Activated T-helper 1 cell treated with anti-CD3 and anti-CD28 coated beads, Interleukin-12 subunit alpha, Interleukin-12 subunit beta, Interleukin-2, Interleukin-4 antibody, amounts not matched to agents 30 ng/mL and 10 ng/mL and 1 ng/mL, durations not matched to agents 14 hours and 24 hours and 36 hours (primary cell): Measurements from ENCODE around the gene ZNF423. TPM values are rescaled to one million over a fixed set of nuclear protein-coding genes. Genes with fewer than 3 reads are reported as not detected.

Experiments used
- DNase-seq: peaks from one replicate; pipeline ENCODE4 v3.0.0; 2021; ENCODE audit warnings: low spot score
- H3K27ac Mint-ChIP-seq: one replicate; pipeline ENCODE4 v1.8.0; 2021; ENCODE audit warnings: mild to moderate bottlenecking, mixed read lengths
- H3K27me3 Mint-ChIP-seq: one replicate; pipeline ENCODE4 v1.8.0; 2022; ENCODE audit warnings: mild to moderate bottlenecking, moderate library complexity, mixed read lengths; ENCODE audit not compliant: insufficient read depth
- H3K36me3 Mint-ChIP-seq: one replicate; pipeline ENCODE4 v1.8.0; 2021; ENCODE audit warnings: low read depth, mixed read lengths
- H3K4me1 Mint-ChIP-seq: one replicate; pipeline ENCODE4 v1.8.0; 2021; ENCODE audit warnings: low read depth, mixed read lengths
- H3K4me3 Mint-ChIP-seq: one replicate; pipeline ENCODE4 v1.8.0; 2021; ENCODE audit warnings: mild to moderate bottlenecking, moderate library complexity, mixed read lengths
- H3K9me3 Mint-ChIP-seq: one replicate; pipeline ENCODE4 v1.8.0; 2021; ENCODE audit warnings: mixed read lengths
- intact Hi-C: fragments of 100-400 bp; cut with micrococcal nuclease; formaldehyde crosslinking; loops from one replicate; pipeline ENCODE4 v1.15.1; 2024
- total RNA-seq: library from RNA; stranded (reverse); gene quantifications from 2 replicates; pipeline ENCODE4 v1.2.3, GENCODE V29; 2022

ZNF423 gene
- total RNA-seq, 1 donor from 2014 or later: not detected

DNA sequence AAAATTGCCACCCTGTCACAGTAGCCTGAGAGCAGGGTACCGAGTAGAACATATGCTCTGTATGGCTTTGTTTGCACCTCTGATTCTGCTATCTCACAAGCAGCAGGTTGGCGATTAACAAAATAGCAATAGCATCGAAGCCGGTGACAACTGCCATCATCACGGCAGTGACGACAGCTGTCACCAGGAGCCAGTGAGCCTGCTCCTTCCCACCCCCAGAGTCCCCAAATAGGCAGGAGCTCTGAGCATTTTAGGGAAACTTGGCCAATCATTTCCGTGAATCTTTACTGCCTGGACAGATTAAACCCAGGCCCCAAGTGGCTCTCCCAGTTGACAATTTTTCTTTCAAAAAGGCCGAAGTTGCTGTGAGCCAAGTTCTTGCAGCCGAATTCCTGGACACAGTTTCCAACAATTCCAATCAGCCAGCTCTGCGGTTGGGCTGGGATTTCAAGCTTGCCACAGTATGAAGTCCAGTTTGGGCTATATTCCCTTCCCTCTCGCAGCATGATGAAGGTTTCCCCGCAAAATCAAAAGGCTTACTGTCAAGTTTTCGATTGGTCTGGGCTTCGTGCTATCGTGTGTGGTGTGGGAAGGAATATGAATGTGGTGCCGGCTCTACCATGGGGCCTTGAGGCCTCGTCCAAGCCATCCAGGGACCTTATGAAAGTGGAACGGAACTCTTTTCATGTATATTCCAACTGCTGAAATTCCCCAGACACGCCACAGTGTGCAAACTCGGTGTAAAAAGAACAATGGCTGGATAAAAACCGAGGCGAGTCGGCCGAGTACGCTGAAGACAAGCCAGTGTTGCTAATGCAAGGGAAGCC, 295.7 kb downstream of the ZNF423 start:
- no peaks in the 10 kb centered on the region for H3K4me1 Mint-ChIP-seq
- H3K9me3 Mint-ChIP-seq: no peaks in the 10 kb centered on the region
- H3K27ac Mint-ChIP-seq: no peak overlapping the region
- H3K36me3 Mint-ChIP-seq: no peaks in the 10 kb centered on the region
- no peak overlapping the region for H3K4me3 Mint-ChIP-seq
- intact Hi-C loops: no loop called here
- DNase-seq: no peak
- H3K27me3 Mint-ChIP-seq: no peaks in the 10 kb centered on the region

GRCh38 chr16:49559242-49559641, 296.7 kb downstream of the ZNF423 start:
- no peak overlapping the region for H3K4me3 Mint-ChIP-seq
- H3K27me3 Mint-ChIP-seq: no peaks in the 10 kb centered on the region
- DNase-seq: no peak
- H3K36me3 Mint-ChIP-seq: no peaks in the 10 kb centered on the region
- H3K27ac Mint-ChIP-seq: no peak overlapping the region
- intact Hi-C loops: no loop called here
- H3K9me3 Mint-ChIP-seq: no peaks in the 10 kb centered on the region
- H3K4me1 Mint-ChIP-seq: no peaks in the 10 kb centered on the region

DNA sequence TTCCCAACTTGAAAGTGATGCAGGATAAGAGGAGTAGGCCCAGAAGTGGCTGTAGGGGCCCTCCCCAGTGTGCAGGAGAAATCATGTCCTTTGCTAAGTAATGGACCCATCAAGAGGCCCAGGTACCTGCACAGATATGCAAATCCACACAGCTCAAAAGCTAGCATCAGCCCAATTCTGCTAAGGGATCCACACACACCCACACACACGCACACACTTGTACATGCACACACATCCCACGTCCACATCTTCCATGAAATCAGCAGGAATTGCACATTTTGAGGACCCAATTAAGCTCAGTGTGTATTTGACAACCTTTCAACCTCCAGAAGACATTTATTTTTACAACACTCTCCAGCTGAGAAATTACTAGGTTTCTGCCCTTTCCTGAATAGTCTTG, 297.5 kb downstream of the ZNF423 start:
- H3K9me3 Mint-ChIP-seq: no peaks in the 10 kb centered on the region
- H3K27ac Mint-ChIP-seq: no peak overlapping the region
- no peaks in the 10 kb centered on the region for H3K36me3 Mint-ChIP-seq
- intact Hi-C loops: no loop called here
- H3K27me3 Mint-ChIP-seq: no peaks in the 10 kb centered on the region
- no peaks in the 10 kb centered on the region for H3K4me1 Mint-ChIP-seq
- no peak overlapping the region for H3K4me3 Mint-ChIP-seq
- no peak for DNase-seq

DNA sequence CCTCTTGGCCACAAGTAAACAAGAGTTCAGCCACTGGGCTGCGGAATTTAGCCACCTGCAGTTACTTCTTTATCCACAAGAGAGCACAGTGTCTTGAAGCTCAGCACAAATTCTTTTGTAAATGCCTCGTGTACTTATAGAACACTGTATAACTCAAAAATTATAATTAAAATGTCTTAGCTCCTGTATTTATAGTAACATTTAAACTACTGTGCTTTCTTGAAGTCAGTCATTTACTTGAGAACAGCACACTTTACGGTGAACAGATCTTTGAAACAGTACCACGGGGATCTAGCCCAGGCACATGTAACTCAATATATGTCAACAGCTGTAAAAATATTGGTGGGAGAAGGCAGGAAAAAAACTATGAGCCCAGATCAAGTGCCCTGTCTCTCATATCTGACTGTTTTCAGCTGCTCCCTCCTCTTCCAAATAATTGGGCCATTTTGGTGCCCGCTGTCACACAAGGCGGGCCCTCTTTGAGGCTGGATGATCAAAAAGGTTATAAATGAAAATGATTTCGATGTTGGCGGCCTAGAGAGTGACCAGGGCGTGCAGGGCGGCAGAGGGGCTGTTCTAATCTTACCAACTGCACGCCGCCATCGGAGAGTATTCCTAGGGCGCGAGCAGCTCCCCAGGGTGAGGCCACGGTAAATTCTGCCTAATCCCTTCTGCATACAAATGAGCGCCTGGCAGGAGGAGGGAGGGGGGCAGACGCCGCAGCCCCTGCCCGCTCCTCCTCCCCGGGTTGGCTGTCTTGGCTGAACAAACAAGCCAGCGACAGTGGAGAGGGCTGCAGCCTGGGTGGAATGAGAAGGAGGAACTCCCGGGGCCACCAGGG, 299.1 kb downstream of the ZNF423 start:
- H3K9me3 Mint-ChIP-seq: no peaks in the 10 kb centered on the region
- H3K27me3 Mint-ChIP-seq: no peaks in the 10 kb centered on the region
- no peak for DNase-seq
- H3K4me3 Mint-ChIP-seq: no peak overlapping the region
- no peaks in the 10 kb centered on the region for H3K4me1 Mint-ChIP-seq
- no peak overlapping the region for H3K27ac Mint-ChIP-seq
- no peaks in the 10 kb centered on the region for H3K36me3 Mint-ChIP-seq
- intact Hi-C loops: no loop called here

GRCh38 chr16:49556249-49556605, 299.7 kb downstream of the ZNF423 start:
- intact Hi-C loops: no loop called here
- DNase-seq: no peak
- H3K27ac Mint-ChIP-seq: no peak overlapping the region
- H3K9me3 Mint-ChIP-seq: no peaks in the 10 kb centered on the region
- no peaks in the 10 kb centered on the region for H3K27me3 Mint-ChIP-seq
- no peaks in the 10 kb centered on the region for H3K4me1 Mint-ChIP-seq
- no peaks in the 10 kb centered on the region for H3K36me3 Mint-ChIP-seq
- H3K4me3 Mint-ChIP-seq: no peak overlapping the region

- H3K27me3 Mint-ChIP-seq: no peaks in the 10 kb centered on the region
- no peaks in the 10 kb centered on the region for H3K9me3 Mint-ChIP-seq
- intact Hi-C loops: no loop called here
- no peak for DNase-seq
- no peak overlapping the region for H3K4me3 Mint-ChIP-seq
- H3K27ac Mint-ChIP-seq: no peak overlapping the region
- H3K4me1 Mint-ChIP-seq: no peaks in the 10 kb centered on the region
- no peaks in the 10 kb centered on the region for H3K36me3 Mint-ChIP-seq
These were observed 301.2 kb downstream of the ZNF423 start for GRCh38 chr16:49554681-49555080.

- DNase-seq: no peak
- Mint-ChIP-seq H3K36me3 (no peaks in the 10 kb centered on the region), H3K27me3 (no peaks in the 10 kb centered on the region), H3K9me3 (no peaks in the 10 kb centered on the region), H3K4me1 (no peaks in the 10 kb centered on the region), H3K27ac (no peak overlapping the region), H3K4me3 (no peak overlapping the region)
- intact Hi-C loops: no loop called here
These were observed 303.5 kb downstream of the ZNF423 start for GRCh38 chr16:49552313-49552928.

- no peak overlapping the region for H3K4me3 Mint-ChIP-seq
- intact Hi-C loops: no loop called here
- no peak overlapping the region for H3K27ac Mint-ChIP-seq
- H3K36me3 Mint-ChIP-seq: no peaks in the 10 kb centered on the region
- no peak for DNase-seq
- H3K27me3 Mint-ChIP-seq: no peaks in the 10 kb centered on the region
- no peaks in the 10 kb centered on the region for H3K4me1 Mint-ChIP-seq
- H3K9me3 Mint-ChIP-seq: no peaks in the 10 kb centered on the region
These were observed 305.2 kb downstream of the ZNF423 start for GRCh38 chr16:49550666-49551065.

DNA sequence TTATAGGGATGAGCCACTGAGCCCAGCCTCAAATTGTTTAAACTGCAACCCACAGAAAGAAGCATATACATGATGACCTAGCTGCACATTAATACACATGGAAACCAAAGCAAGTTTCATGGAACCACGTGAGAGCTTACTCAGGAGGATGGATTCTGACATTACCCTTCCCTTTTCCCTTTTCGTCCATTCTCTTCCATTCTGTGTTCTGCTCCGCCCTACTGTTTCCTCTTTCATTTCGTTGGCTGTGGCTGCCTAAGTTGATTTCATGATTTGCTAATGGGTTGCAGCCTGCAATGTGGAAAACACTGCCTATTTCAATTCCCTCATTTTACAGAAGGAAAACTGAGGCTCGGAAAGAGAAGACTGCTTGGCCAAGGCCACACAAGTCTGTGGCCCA, 305.8 kb downstream of the ZNF423 start:
- no peaks in the 10 kb centered on the region for H3K27me3 Mint-ChIP-seq
- no peak overlapping the region for H3K27ac Mint-ChIP-seq
- intact Hi-C loops: no loop called here
- H3K9me3 Mint-ChIP-seq: no peaks in the 10 kb centered on the region
- no peak for DNase-seq
- no peaks in the 10 kb centered on the region for H3K4me1 Mint-ChIP-seq
- H3K4me3 Mint-ChIP-seq: no peak overlapping the region
- no peaks in the 10 kb centered on the region for H3K36me3 Mint-ChIP-seq

GRCh38 chr16:49548325-49548970, 307.5 kb downstream of the ZNF423 start:
- Mint-ChIP-seq H3K4me3 (no peak overlapping the region), H3K9me3 (no peaks in the 10 kb centered on the region), H3K27ac (no peak overlapping the region), H3K27me3 (no peaks in the 10 kb centered on the region), H3K36me3 (no peaks in the 10 kb centered on the region), H3K4me1 (no peaks in the 10 kb centered on the region)
- no peak for DNase-seq
- intact Hi-C loops: no loop called here

GRCh38 chr16:49547448-49547847, 308.5 kb downstream of the ZNF423 start:
- intact Hi-C loops: no loop called here
- no peak for DNase-seq
- no peaks in the 10 kb centered on the region for H3K4me1 Mint-ChIP-seq
- no peaks in the 10 kb centered on the region for H3K36me3 Mint-ChIP-seq
- H3K27ac Mint-ChIP-seq: no peak overlapping the region
- no peaks in the 10 kb centered on the region for H3K27me3 Mint-ChIP-seq
- H3K4me3 Mint-ChIP-seq: no peak overlapping the region
- H3K9me3 Mint-ChIP-seq: no peaks in the 10 kb centered on the region

DNA sequence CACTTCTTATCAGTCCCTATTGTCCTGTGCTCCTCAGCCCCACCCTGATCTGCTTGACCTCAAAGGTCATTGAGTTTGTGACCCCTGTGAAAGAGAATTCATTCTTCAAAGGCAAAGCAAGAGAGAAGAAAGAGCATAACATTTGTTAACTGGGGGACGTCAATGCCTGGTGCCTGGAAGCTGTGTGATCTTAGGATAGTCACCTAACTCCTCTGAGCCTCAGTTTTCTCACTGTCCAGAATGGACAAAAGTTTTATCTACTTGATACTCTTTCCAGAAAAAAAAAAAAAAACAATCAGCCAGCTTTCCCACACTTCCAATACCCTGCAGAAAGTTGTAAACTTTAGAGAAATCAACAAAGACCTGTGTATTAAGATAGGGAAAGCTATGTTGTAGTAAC, 309.2 kb downstream of the ZNF423 start:
- DNase-seq: no peak
- H3K27ac Mint-ChIP-seq: no peak overlapping the region
- intact Hi-C loops: no loop called here
- no peaks in the 10 kb centered on the region for H3K27me3 Mint-ChIP-seq
- no peaks in the 10 kb centered on the region for H3K4me1 Mint-ChIP-seq
- H3K36me3 Mint-ChIP-seq: no peaks in the 10 kb centered on the region
- H3K4me3 Mint-ChIP-seq: no peak overlapping the region
- H3K9me3 Mint-ChIP-seq: no peaks in the 10 kb centered on the region
